ENCODE measurements around the gene PRSS36.

- TF ChIP-seq CTCF (IDR thresholded peaks at IDR 0.05; ENCODE audit: low read depth, low read length, poor library complexity, severe bottlenecking) (no peak), EZH2phosphoT487 (IDR thresholded peaks at IDR 0.05; ENCODE audit: borderline replicate concordance, low read length) (no peak)
These were observed 2.3 kb downstream of the PRSS36 start for GRCh38 chr16:31147574-31147973.
